Esophagus squamous epithelium (tissue), 5 donors: Measurements from ENCODE around the gene HHATL. TPM values are rescaled to one million over a fixed set of nuclear protein-coding genes. Genes with fewer than 3 reads are reported as not detected.

Experiments
- DNase-seq: peaks from one replicate; lab custom pipeline; 2025; lab: John Stamatoyannopoulos, UW
- H3K27ac ChIP-seq, 4 donors: fragments of 200-600 bp; sonication (generic); one replicate each; pipeline ENCODE4 v1.5.1; 2016 to 2019; ENCODE audit warnings: mild to moderate bottlenecking in 1 of 4
- H3K27me3 ChIP-seq, 4 donors: fragments of 200-600 bp; sonication (generic); 1 replicate in 3 of 4; 2 replicates in 1 of 4; pipeline versions ENCODE4 v1.5.1 to v1.6.0; 2017 to 2021; ENCODE audit warnings: antibody characterized with exemption in 1 of 4
- H3K36me3 ChIP-seq, 3 donors: fragments of 200-600 bp; sonication (generic); one replicate each; pipeline ENCODE4 v1.5.1; 2016 to 2019
- H3K4me1 ChIP-seq, 3 donors: fragments of 200-600 bp; sonication (generic); one replicate each; pipeline ENCODE4 v1.5.1; 2017 to 2019
- H3K4me3 ChIP-seq, 4 donors: fragments of 200-600 bp; sonication (generic); 1 replicate in 3 of 4; 2 replicates in 1 of 4; pipeline ENCODE4 v1.5.1; 2016 to 2019; ENCODE audit warnings: mild to moderate bottlenecking in 2 of 4, moderate library complexity in 1 of 4
- H3K9me3 ChIP-seq, 3 donors: fragments of 200-600 bp; sonication (generic); one replicate each; pipeline ENCODE4 v1.5.1; 2016 to 2019
- POLR2A ChIP-seq, 4 donors: fragments of 450-650 bp; IDR thresholded peaks; one replicate each; pipeline ENCODE4 v1.6.1; 2017; ENCODE audit warnings: antibody characterized with exemption in 4 of 4, mild to moderate bottlenecking in 4 of 4, moderate library complexity in 3 of 4
- WGBS, 2 donors: methylation state at CpG; one replicate each; pipeline ENCODE4 v1.1.5; 2018; 5-methylcytosine and 5-hydroxymethylcytosine counted together
- intact Hi-C: fragments of 100-400 bp; cut with DNase I; formaldehyde crosslinking; loops from one replicate; pipeline ENCODE4 v1.15.0; 2022
- total RNA-seq, 4 donors: library from RNA; depleted of rRNA; stranded (reverse); fragments of >200 nt; gene quantifications; one replicate each; pipeline ENCODE4 v1.1.0, GENCODE V29; 2016
- TF ChIP-seq, protein P1 (sequence below), 6 experiments: fragments of 450-650 bp in 4 of 6; fragments of 200-600 bp in 2 of 6; sonication (generic) in 2 of 6; IDR thresholded peaks; one replicate each; pipeline ENCODE4 v1.5.1; 2016 to 2019; ENCODE audit warnings: antibody characterized with exemption in 6 of 6, mild to moderate bottlenecking in 4 of 6, moderate library complexity in 4 of 6
- donor health status: DM: yes; HTN: yes; CAD: no.

Gene HHATL
- total RNA-seq, 4 donors from 2014 or later = not detected

DNA sequence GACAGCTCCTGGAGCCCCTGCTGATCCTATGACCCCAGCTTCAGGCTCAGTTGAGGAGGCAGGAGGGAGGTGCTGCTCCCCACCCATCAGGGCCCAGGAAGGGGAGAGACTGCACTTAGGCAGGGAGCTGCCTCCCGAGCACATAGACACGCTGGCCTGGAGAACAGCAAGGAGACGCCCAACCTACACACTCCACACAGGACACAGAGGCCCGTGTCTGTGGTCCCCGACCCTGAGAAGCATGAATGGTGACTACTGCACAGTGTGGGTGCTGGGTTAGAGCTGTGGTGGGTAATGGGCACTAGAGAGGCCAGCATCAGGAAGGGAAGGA, 1.1 kb upstream of the HHATL start:
- Histone ChIP-seq H3K9me3 (no peaks in the 10 kb centered on the region), H3K27ac (no peak overlapping the region), H3K4me3 (no peak overlapping the region), H3K27me3 (peaks cover 0 to 5% (median 0%) of the 10 kb centered on the region in 4 donors), H3K4me1 (no peaks in the 10 kb centered on the region), H3K36me3 (no peaks in the 10 kb centered on the region)
- intact Hi-C loops = no loop called here
- TF ChIP-seq POLR2A (IDR thresholded peaks at IDR 0.05) = no peak
- WGBS, 2 donors = no CpG with 5 or more reads among the region's 5 CpGs
- no peak for DNase-seq

DNA sequence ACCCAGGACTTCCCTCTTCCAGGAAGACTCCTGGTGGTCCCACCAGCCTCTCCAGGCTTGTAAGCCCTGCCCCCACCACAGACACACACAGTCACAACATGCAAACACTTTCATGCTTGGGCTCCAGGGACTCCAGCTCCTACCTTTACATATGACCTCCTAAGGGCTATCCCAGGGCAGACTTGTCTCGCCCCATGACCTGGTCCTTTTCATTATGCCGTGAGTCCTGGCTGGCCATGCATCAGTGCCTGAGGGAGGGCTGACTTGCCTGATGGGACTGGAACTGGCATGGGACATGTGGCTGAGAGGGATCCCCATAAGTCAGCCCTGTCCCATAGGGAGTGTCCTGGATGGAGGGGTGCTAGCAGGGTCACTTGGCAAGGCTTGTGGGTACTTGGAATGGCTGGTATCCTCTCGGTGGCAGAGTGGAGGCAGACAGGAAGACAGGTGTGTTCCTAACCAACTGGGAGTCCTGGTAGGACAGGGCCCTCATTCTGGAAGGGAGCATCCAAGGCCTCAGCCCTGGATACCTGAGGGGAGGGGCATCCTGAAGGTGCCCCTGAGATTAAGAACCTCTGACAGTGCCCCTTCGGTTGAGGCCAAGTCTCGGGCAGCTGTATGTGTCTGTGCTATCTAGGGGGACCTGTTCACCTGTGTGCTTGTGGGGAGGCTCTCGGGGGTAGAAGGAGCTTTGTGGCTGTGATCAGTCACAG, 540 bp upstream of the HHATL start:
- intact Hi-C loops = no loop called here

DNA sequence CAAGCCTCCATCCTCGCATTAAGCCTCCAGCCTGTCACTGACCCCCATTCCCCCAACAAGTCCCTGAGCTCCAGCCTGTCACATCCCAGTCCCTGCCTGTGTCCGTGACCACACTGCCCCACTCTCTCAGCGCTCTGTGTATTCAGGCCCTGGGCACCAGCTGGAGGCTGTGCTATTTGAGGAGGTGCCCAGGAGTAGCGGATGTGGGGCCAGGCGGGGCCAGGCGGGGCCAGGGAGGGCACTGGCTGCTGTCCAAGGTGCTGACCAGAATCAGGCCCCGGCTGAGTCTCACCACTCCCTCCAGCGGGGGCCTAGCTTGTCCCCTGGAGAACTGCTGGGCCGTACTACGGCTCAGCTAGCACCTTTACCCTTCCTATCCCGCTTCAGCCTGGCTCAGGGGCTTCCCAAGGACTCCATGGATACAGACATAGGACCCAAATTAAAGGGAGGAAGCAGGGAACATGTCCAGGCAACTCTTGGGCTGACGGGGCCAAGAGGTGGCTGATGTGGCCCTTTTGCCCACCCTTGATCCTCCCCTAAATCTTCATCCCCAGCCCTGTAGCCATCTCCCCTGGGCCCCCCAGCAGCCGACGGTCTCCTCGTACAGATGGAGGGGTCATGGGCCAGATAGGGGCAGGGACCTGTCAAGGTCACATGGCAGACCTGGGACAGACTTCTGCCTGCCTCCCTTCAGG, 1.1 kb downstream of the HHATL start:
- H3K27ac ChIP-seq = no peak overlapping the region
- 35 to 78% methylated on average over 5 to 12 of the region's 15 CpGs for WGBS, 2 donors
- H3K27me3 ChIP-seq = peaks cover 0 to 12% (median 0%) of the 10 kb centered on the region in 4 donors
- DNase-seq = no peak
- intact Hi-C loops = no loop called here
- H3K4me3 ChIP-seq = no peak overlapping the region
- no peaks in the 10 kb centered on the region for H3K9me3 ChIP-seq
- no peaks in the 10 kb centered on the region for H3K4me1 ChIP-seq
- H3K36me3 ChIP-seq = no peaks in the 10 kb centered on the region
- TF ChIP-seq POLR2A (IDR thresholded peaks at IDR 0.05) = no peak
- TF ChIP-seq, protein P1, sequence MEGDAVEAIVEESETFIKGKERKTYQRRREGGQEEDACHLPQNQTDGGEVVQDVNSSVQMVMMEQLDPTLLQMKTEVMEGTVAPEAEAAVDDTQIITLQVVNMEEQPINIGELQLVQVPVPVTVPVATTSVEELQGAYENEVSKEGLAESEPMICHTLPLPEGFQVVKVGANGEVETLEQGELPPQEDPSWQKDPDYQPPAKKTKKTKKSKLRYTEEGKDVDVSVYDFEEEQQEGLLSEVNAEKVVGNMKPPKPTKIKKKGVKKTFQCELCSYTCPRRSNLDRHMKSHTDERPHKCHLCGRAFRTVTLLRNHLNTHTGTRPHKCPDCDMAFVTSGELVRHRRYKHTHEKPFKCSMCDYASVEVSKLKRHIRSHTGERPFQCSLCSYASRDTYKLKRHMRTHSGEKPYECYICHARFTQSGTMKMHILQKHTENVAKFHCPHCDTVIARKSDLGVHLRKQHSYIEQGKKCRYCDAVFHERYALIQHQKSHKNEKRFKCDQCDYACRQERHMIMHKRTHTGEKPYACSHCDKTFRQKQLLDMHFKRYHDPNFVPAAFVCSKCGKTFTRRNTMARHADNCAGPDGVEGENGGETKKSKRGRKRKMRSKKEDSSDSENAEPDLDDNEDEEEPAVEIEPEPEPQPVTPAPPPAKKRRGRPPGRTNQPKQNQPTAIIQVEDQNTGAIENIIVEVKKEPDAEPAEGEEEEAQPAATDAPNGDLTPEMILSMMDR (IDR thresholded peaks at IDR 0.05) = no peak

More for the DNA sequence above, 540 bp upstream of the HHATL start:
- WGBS, 2 donors = 100% methylated on average over 3 of the region's 6 CpGs; no CpG with 5 or more reads in 1 of the 2 donors
- peaks cover 0 to 5% (median 0%) of the 10 kb centered on the region in 4 donors for H3K27me3 ChIP-seq
- H3K9me3 ChIP-seq = no peaks in the 10 kb centered on the region
- DNase-seq = no peak
- H3K27ac ChIP-seq = no peak overlapping the region
- TF ChIP-seq POLR2A (IDR thresholded peaks at IDR 0.05) = no peak
- TF ChIP-seq, protein P1 (IDR thresholded peaks at IDR 0.05) = no peak
- H3K4me3 ChIP-seq = no peak overlapping the region
- H3K4me1 ChIP-seq = no peaks in the 10 kb centered on the region
- no peaks in the 10 kb centered on the region for H3K36me3 ChIP-seq

DNA sequence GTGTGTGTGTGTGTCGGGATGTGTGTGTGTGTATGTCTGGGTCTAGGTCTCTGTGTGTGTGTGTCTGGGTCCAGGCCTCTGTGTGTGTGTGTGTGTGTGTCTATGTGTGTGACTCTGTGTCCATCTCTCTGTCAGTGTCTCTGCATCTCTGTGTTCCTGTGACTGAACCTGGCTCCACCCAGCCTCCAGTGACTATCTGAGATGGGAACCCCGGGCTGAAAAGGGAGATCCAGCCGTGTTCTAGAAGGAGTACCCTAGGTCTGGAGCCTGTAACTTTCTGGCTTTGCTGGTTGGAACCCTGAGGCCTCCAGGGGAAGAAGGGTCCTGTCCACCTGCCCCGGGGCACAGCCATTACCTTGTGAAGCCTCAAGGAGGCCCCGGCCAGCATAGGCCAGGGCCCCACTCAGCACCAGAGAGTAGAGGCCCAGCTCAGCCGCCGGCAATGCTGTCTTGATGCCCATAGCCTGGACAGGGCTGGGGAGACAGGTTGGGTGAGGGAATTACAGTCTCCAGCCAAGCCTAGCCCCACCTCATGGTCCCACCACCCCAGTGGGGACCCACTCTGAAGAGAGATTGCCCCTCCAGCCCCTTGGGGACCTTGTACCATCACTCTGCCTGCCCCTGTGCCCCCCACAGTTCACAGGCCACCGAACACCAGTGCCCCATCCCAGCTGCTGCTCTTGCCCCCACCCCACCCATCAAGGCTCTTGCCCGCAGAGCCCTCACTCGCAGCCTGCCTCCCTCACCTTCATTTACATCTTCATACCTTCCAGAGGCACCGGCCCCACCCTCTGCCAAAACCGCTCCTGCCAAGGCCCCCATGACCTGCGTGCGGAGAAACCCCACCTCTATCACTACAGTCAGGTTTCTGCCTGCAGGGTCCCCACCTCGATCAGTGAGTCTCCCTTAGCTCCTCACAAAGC, 2.0 kb downstream of the HHATL start:
- no peak for DNase-seq
- intact Hi-C loops = no loop called here
- Histone ChIP-seq H3K4me1 (no peaks in the 10 kb centered on the region), H3K9me3 (no peaks in the 10 kb centered on the region), H3K27ac (no peak overlapping the region), H3K4me3 (no peak overlapping the region), H3K27me3 (peaks cover 0 to 12% (median 0%) of the 10 kb centered on the region in 4 donors), H3K36me3 (no peaks in the 10 kb centered on the region)
- TF ChIP-seq, protein P1 (IDR thresholded peaks at IDR 0.05) = no peak
- no peak for TF ChIP-seq POLR2A (IDR thresholded peaks at IDR 0.05)
- WGBS, 2 donors = 80 to 81% methylated on average over 8 to 9 of the region's 15 CpGs

DNA sequence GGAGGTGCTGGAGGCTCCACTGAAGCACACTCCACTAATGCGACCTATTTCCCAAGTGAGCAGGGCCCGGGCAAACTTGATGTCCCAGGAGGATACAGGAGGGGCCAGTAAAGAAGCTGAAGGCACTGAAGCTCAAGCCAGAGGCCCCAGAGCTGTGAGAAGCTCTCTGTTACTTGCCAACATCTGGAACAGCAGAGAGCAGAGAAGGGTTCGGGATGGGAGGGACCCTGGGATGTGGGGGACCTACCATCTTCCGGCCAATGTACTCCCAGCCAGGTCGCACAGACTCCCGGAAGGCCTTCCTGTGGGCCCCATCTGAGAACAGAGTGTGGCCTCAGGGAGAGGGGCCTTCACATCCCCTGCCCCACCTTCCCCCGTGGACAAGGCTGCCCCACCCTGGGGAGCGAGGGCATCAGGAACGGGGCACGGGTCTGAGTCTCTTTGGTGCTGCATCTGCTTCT, 3.1 kb downstream of the HHATL start:
- H3K27me3 ChIP-seq = peaks cover 0 to 12% (median 0%) of the 10 kb centered on the region in 4 donors

More for the DNA sequence above, 3.1 kb downstream of the HHATL start:
- intact Hi-C loops = no loop called here
- H3K9me3 ChIP-seq = no peaks in the 10 kb centered on the region
- DNase-seq = no peak
- 79 to 86% methylated on average over 6 to 7 of the region's 10 CpGs for WGBS, 2 donors
- H3K36me3 ChIP-seq = no peaks in the 10 kb centered on the region
- H3K4me1 ChIP-seq = no peaks in the 10 kb centered on the region
- no peak overlapping the region for H3K4me3 ChIP-seq
- TF ChIP-seq POLR2A (IDR thresholded peaks at IDR 0.05) = no peak
- TF ChIP-seq, protein P1 (IDR thresholded peaks at IDR 0.05) = no peak
- H3K27ac ChIP-seq = no peak overlapping the region
